K562 (cell line): ENCODE data around the gene SLC1A5. TPM values are rescaled to one million over a fixed set of nuclear protein-coding genes. Genes with fewer than 3 reads are reported as not detected.

Source experiments
- DLX4 ChIP-seq: fragments of 250-450 bp; sonication (Bioruptor Pico); IDR thresholded peaks from 2 replicates; pipeline ENCODE4 v1.6.1; 2021; ENCODE audit warnings: mild to moderate bottlenecking
- FOXP4 ChIP-seq: sonication (generic); formaldehyde crosslinking; IDR thresholded peaks from 2 replicates; pipeline ENCODE4 v1.8.0; 2022; ENCODE audit warnings: mild to moderate bottlenecking, missing genetic modification reagents, borderline replicate concordance
- HNRNPL ChIP-seq: fragments of 200-400 bp; formaldehyde crosslinking; IDR thresholded peaks from 2 replicates; pipeline ENCODE4 v1.6.1; 2017; ENCODE audit warnings: low read depth, mild to moderate bottlenecking, low read length
- ILK ChIP-seq: fragments of 450-650 bp; IDR thresholded peaks from 2 replicates; pipeline ENCODE4 v1.6.1; 2016; ENCODE audit warnings: missing genetic modification characterization, low read depth, mild to moderate bottlenecking, missing compliant biosample characterization, moderate library complexity, borderline replicate concordance
- KDM1A ChIP-seq, 2 experiments: fragments of 450-650 bp; IDR thresholded peaks; 2 replicates each; pipeline ENCODE4 v1.6.1; 2016; ENCODE audit warnings: mild to moderate bottlenecking in 2 of 2
- MAFG ChIP-seq: fragments of 450-650 bp; conservative IDR thresholded peaks from 2 replicates; pipeline ENCODE4 v1.6.1; 2016; ENCODE audit warnings: missing genetic modification characterization, missing compliant biosample characterization
- MGA ChIP-seq: fragments of 450-650 bp; IDR thresholded peaks from 2 replicates; pipeline ENCODE4 v1.6.1; 2016; ENCODE audit warnings: mild to moderate bottlenecking, moderate library complexity
- MYNN ChIP-seq, 2 experiments: sonication (generic); formaldehyde crosslinking in 1 of 2; IDR thresholded peaks; 2 replicates each; pipeline versions ENCODE4 v1.5.0 to v1.6.1; 2016 to 2020; ENCODE audit warnings: antibody characterized with exemption in 1 of 2, missing genetic modification reagents in 1 of 2
- NR3C1 ChIP-seq: sonication (generic); formaldehyde crosslinking; IDR thresholded peaks from 2 replicates; pipeline ENCODE4 v1.8.1; 2022; ENCODE audit warnings: missing genetic modification reagents
- RB1 ChIP-seq: fragments of 450-650 bp; IDR thresholded peaks from 2 replicates; pipeline ENCODE4 v1.6.1; 2017; ENCODE audit warnings: low read depth, mild to moderate bottlenecking
- RBM39 ChIP-seq: fragments of 200-400 bp; formaldehyde crosslinking; optimal IDR thresholded peaks from 2 replicates; pipeline ENCODE3; 2018; ENCODE audit warnings: low read depth, low read length
- SMARCB1 ChIP-seq: IDR thresholded peaks from 2 replicates; pipeline ENCODE4 v1.6.1; 2011; ENCODE audit warnings: improper control_type of control experiment, low read depth; ENCODE audit not compliant: insufficient read length
- SUPT5H ChIP-seq: fragments of 450-650 bp; IDR thresholded peaks from 2 replicates; pipeline ENCODE4 v1.6.1; 2016
- XRCC3 ChIP-seq: fragments of 450-650 bp; IDR thresholded peaks from 2 replicates; pipeline ENCODE4 v1.6.1; 2017; ENCODE audit warnings: mild to moderate bottlenecking, moderate library complexity
- ZNF830 ChIP-seq: fragments of 250-450 bp; sonication (Bioruptor Pico); IDR thresholded peaks from 2 replicates; pipeline ENCODE4 v1.5.0; 2021; ENCODE audit warnings: mild to moderate bottlenecking
- polyA plus RNA-seq, 8 experiments: library from polyadenylated mRNA; depleted of rRNA in 4 of 8; stranded (reverse) in 5 of 8; unstranded in 3 of 8; fragments of >200 nt; fragmentation: Nextera tagmentation in 2 of 8; fragmentation: Illumina TruSeq in 1 of 8; extraction: Ambion mirVana in 2 of 8; extraction: Trizol in 1 of 8; gene quantifications; 2 replicates each; pipeline versions ENCODE4 v1.2.1 to v1.2.3, GENCODE V29; 2011 to 2014; ENCODE audit warnings: inconsistent platforms in 1 of 8, missing spikeins in 1 of 8
- total RNA-seq, 7 experiments: library from RNA; depleted of rRNA in 6 of 7; stranded (reverse); fragments of >200 nt in 6 of 7; fragmentation: Illumina TruSeq in 2 of 7; extraction: Trizol in 2 of 7; gene quantifications; 2 replicates each; pipeline versions ENCODE4 v1.2.1 to v1.2.3, GENCODE V29; 2011 to 2021; ENCODE audit warnings: low replicate concordance in 1 of 7

Gene SLC1A5
- total and polyA plus RNA-seq, 9 of the 15 experiments (the other 6 are each of a cell fraction or from before 2014, with no cell fraction given): 31.2 to 417 (median 134) TPM

- TF ChIP-seq MAFG (tag): no peak
- TF ChIP-seq NR3C1: no peak
- TF ChIP-seq DLX4 (CRISPR knock-in tag): no peak
- TF ChIP-seq RB1: 0 out of 2 replicates have a peak, but pooled peaks have one; percentile 40
- TF ChIP-seq SUPT5H: no peak
- no peak for TF ChIP-seq MYNN (IDR thresholded peaks at IDR 0.05)
- TF ChIP-seq MYNN (CRISPR knock-in tag; IDR thresholded peaks at IDR 0.05): no peak
- TF ChIP-seq MGA: no peak
- no peak for TF ChIP-seq FOXP4 (CRISPR knock-in tag)
- no peak for TF ChIP-seq XRCC3
- no peak for TF ChIP-seq RBM39
- no peak for TF ChIP-seq ZNF830 (CRISPR knock-in tag)
- no peak for TF ChIP-seq SMARCB1
- no peak for TF ChIP-seq KDM1A (IDR thresholded peaks at IDR 0.05)
- TF ChIP-seq ILK: no peak
- no peak for TF ChIP-seq HNRNPL
These were observed 34.8 kb downstream of the SLC1A5 start (continued) for GRCh38 chr19:46753420-46754155.
